GM12875 (cell line): ENCODE results near the gene TFF3.

Experiments used
- H3K4me3 ChIP-seq: one replicate; pipeline ENCODE4 v1.5.1; 2011; ENCODE audit warnings: low read depth, low read length, control low read depth
- TF ChIP-seq, protein P1 (sequence below): IDR thresholded peaks from 2 replicates; pipeline ENCODE4 v1.5.1; 2011; ENCODE audit warnings: low read depth, mild to moderate bottlenecking, control low read depth, inconsistent platforms, low read length, moderate library complexity, borderline replicate concordance; ENCODE audit not compliant: insufficient read depth

TFF3 gene

DNA sequence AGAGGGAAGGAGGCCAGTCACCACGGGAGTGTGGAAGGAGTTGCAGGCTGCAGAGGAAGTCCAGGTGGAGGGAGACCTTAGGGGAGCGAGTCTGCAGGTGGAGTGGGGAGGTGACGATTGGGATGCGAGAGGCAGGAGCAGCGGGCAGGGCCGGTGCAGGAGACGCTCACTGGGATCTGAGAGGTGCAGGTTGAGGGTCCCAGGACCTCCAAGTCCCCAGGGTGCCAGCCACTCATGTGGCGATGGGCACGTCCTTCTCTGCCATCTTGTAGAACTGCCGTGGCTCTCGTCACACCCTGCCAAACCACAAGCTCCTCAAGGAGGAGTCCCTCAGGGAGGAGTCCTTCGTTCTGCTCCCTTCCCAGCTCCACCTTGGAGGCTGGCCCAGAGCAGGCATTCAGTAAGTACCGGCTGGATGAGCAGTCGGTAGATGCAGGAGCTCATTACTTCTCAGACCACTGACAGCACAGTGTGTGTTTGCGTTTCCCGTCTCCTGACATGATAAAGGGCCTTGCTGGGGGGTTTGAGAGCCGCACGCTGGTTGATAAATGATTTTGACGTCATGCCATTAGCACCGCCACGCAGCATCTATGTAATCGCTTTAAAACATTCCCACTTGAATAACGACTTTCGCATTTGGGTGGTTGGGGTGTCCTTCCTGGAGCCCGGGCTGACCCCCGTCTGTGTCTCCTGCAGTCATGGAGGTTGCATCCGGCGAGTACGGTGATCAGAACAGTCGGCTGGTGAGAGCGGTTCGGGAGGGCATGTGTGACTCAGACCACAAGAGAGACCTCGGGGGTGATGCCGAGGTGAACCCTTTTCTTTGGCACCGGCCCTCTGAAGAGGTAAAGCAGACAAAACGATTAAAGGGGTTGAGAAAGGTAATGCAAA, 27.8 kb downstream of the TFF3 start:
- TF ChIP-seq, protein P1, sequence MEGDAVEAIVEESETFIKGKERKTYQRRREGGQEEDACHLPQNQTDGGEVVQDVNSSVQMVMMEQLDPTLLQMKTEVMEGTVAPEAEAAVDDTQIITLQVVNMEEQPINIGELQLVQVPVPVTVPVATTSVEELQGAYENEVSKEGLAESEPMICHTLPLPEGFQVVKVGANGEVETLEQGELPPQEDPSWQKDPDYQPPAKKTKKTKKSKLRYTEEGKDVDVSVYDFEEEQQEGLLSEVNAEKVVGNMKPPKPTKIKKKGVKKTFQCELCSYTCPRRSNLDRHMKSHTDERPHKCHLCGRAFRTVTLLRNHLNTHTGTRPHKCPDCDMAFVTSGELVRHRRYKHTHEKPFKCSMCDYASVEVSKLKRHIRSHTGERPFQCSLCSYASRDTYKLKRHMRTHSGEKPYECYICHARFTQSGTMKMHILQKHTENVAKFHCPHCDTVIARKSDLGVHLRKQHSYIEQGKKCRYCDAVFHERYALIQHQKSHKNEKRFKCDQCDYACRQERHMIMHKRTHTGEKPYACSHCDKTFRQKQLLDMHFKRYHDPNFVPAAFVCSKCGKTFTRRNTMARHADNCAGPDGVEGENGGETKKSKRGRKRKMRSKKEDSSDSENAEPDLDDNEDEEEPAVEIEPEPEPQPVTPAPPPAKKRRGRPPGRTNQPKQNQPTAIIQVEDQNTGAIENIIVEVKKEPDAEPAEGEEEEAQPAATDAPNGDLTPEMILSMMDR: no peak
- no peak overlapping the region for H3K4me3 ChIP-seq

DNA sequence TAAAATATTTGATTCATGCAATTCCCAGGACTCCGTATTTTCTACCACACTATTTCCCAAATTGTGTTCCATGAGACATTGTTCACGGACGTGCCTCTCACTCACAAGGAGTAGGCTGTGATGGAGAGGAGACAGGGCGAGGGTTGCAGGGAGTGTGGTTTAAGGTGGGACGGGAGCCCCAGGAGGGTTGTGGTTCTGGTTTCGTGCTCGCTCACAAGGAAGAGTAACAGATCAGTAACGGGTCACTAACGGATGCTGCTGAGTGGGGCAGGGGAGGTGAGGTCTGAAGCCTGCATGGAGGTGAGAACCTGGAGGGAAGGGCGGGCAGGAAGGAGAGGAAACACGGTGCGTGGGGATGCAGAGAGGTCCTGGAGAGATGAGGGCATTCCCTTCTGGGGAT, 28.8 kb downstream of the TFF3 start:
- H3K4me3 ChIP-seq: no peak overlapping the region
- TF ChIP-seq, protein P1: no peak

DNA sequence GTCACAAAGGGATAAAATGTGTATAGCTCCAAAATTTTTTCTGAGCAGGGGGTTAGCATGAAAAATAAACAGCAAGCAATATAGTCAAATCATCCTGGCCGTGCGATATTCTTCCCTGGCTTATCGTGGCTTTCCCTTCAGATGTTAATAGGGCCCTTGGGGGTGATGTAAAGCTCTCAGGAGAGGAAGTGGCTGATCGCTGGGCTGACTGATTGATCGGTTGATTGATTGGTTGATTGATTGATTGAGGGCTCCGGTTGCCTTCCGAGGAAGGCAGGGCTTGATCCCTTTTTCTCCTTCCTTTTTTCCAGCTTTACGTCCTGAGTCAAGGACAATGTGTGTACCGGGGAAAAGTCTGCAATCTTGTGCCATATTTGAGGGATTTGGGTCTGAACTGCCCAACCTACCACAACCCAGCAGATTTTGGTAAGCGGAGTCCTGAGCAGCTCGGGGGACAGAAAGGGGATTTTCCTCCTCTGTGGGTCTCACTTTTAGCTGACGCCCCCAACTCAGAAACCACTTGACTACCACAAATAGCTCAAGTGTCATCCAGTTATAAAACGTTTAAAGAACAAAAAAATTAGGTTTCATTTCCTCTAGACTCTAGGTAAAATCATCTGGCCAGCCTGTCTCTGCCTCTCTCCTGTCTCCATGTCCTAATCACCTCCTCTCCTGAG, 29.5 kb downstream of the TFF3 start:
- no peak overlapping the region for H3K4me3 ChIP-seq
- TF ChIP-seq, protein P1: no peak

DNA sequence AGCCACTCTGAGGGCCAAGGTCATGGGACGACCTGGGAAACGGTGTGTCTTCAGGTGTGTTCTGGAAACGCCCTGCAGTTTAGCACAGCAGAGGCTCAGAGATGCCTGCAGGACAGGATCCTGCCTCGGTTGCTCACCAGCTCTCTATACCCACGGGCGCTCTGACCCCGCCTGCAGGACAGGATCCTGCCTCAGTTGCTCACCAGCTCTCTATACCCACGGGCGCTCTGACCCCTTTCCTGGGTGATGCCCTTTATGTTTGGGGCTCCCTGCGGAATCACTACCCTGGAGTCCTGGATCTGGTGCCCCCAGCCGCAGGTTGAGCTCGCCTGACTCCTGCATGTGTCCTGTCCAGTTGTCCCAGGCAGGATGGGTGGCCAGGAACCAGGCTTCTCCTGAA, 32.5 kb downstream of the TFF3 start:
- TF ChIP-seq, protein P1: no peak
- H3K4me3 ChIP-seq: no peak overlapping the region

DNA sequence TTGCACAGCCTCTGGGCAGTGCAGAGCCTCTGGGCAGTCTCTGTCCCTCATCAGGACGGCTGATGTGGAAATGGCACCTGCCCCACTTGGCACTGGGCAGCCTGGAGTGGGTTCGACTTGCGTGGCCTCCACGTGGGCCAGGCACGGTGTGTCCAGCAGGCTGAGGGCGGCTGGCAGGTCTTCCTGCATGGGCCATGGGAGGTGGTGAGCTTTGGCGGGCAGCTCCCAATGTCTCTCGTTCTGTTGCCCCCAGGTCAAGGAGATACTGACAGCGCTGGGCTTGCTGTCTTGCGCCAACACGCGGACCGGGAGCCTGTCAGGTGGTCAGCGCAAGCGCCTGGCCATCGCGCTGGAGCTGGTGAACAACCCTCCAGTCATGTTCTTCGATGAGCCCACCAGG, 33.2 kb downstream of the TFF3 start:
- H3K4me3 ChIP-seq: no peak overlapping the region
- TF ChIP-seq, protein P1: no peak

DNA sequence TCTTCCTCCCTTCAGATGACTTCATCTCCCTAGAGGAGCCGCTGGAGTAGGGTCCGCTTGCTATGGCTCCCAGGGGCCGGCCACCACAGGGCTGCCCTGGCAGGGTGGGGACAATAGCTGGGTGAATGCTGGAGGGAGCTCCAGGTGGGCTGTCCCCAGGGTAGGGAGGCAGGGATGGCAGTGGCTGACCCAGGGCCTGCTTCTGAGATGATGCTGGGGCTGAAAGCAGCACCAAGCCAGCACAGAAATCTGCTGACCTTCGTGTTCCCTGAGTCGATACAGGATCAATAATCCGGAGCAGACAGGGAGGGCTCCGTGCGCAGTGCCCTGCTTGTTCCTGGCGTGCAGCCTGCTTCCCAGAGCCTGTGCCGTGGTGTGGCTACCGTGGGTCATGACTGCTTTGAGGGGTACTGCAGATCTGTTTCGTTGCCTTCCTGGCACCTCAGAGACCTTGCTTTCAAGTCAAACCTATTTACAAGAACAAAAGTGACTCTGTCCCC, 34.0 kb downstream of the TFF3 start:
- TF ChIP-seq, protein P1: no peak
- H3K4me3 ChIP-seq: no peak overlapping the region
